Suprapubic skin (tissue), 3 donors: ENCODE results near the gene TNFRSF4.

Source experiments
- POLR2AphosphoS5 ChIP-seq, 3 donors: sonication (generic); formaldehyde crosslinking; IDR thresholded peaks; one replicate each; pipeline ENCODE4 v1.6.1; 2017; ENCODE audit warnings: antibody characterized with exemption in 3 of 3
- TF ChIP-seq, protein P1 (sequence below), 2 donors: fragments of 200-600 bp in 1 of 2; fragments of 450-650 bp in 1 of 2; sonication (generic) in 1 of 2; IDR thresholded peaks; one replicate each; pipeline ENCODE4 v1.5.1; 2016 to 2019; ENCODE audit warnings: antibody characterized with exemption in 2 of 2, mild to moderate bottlenecking in 1 of 2, moderate library complexity in 1 of 2

GRCh38 chr1:1211541-1212441 is 2.2 kb downstream of the TNFRSF4 start:
- TF ChIP-seq, protein P1, sequence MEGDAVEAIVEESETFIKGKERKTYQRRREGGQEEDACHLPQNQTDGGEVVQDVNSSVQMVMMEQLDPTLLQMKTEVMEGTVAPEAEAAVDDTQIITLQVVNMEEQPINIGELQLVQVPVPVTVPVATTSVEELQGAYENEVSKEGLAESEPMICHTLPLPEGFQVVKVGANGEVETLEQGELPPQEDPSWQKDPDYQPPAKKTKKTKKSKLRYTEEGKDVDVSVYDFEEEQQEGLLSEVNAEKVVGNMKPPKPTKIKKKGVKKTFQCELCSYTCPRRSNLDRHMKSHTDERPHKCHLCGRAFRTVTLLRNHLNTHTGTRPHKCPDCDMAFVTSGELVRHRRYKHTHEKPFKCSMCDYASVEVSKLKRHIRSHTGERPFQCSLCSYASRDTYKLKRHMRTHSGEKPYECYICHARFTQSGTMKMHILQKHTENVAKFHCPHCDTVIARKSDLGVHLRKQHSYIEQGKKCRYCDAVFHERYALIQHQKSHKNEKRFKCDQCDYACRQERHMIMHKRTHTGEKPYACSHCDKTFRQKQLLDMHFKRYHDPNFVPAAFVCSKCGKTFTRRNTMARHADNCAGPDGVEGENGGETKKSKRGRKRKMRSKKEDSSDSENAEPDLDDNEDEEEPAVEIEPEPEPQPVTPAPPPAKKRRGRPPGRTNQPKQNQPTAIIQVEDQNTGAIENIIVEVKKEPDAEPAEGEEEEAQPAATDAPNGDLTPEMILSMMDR (IDR thresholded peaks at IDR 0.05), result no peak
- TF ChIP-seq POLR2AphosphoS5 (IDR thresholded peaks at IDR 0.05), result no peak
